ENCODE measurements around the gene PLPP4. TPM values are rescaled to one million over a fixed set of nuclear protein-coding genes. Genes with fewer than 3 reads are reported as not detected.

PLPP4 gene
- total and polyA plus RNA-seq, 10 donors = not detected

DNA sequence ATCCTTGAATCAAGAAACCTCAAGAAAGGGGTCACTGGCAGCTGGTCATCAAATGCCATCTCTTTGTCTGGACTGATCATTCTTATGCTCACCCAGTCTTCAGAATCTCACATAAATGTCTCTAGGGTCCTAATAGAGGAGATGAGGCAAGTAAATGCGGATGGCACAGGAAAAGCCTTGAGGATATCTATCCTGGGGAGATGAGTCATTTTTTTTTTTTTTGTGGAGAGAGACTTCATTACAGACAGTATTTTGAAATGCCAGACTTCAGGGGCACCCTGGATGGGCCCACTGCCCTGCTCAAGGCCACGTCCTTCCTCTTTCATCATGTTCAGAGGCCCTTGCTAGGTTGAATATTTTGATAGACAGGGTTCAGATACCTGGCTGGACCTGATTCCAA lies 19.5 kb upstream of the PLPP4 start:
- DNase-seq = no peak
- no peak overlapping the region for H3K4me3 ChIP-seq
- no peaks in the 10 kb centered on the region for H3K4me1 ChIP-seq
- peaks cover 0 to 17% (median 0%) of the 10 kb centered on the region in 7 donors for H3K27me3 ChIP-seq (replicated peaks in 1 of 7)
- no peak overlapping the region for H3K27ac ChIP-seq
- WGBS, 5 donors = 28 to 76% (median 63%) methylated on average over 2 of the region's 2 CpGs
- no peaks in the 10 kb centered on the region for H3K36me3 ChIP-seq
- H3K9me3 ChIP-seq = no peaks in the 10 kb centered on the region
- TF ChIP-seq POLR2AphosphoS5 (IDR thresholded peaks at IDR 0.05) (no peak), POLR2A (IDR thresholded peaks at IDR 0.05) (no peak)
- TF ChIP-seq, protein P1, sequence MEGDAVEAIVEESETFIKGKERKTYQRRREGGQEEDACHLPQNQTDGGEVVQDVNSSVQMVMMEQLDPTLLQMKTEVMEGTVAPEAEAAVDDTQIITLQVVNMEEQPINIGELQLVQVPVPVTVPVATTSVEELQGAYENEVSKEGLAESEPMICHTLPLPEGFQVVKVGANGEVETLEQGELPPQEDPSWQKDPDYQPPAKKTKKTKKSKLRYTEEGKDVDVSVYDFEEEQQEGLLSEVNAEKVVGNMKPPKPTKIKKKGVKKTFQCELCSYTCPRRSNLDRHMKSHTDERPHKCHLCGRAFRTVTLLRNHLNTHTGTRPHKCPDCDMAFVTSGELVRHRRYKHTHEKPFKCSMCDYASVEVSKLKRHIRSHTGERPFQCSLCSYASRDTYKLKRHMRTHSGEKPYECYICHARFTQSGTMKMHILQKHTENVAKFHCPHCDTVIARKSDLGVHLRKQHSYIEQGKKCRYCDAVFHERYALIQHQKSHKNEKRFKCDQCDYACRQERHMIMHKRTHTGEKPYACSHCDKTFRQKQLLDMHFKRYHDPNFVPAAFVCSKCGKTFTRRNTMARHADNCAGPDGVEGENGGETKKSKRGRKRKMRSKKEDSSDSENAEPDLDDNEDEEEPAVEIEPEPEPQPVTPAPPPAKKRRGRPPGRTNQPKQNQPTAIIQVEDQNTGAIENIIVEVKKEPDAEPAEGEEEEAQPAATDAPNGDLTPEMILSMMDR (IDR thresholded peaks at IDR 0.05 in 8 of 11, conservative IDR thresholded peaks at IDR 0.05 in 3 of 11) = no peak
- intact Hi-C loops (cut with DNase I; ENCODE audit: low total_unique reads) = no loop called here

DNA sequence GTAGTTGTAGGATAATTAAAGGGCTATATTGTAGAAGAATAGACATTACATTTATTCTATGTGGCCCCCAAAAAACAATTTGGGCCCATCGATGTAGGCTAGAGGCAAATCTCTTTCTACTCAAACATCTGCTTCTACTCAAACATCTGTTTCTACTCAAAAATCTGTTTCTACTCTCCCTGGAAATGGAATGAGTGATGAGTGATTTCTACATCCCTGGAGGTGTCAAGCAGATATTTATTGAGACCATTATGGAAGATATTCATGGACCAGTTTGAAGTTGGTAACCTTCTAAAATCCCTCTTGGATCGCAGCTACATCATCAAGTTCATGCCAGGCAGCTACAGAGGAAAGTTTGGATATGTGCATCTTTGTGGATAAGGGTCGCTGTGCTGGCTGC lies 5.1 kb upstream of the PLPP4 start:
- Histone ChIP-seq H3K4me1 (peaks cover 0 to 8% (median 2%) of the 10 kb centered on the region in 6 donors), H3K9me3 (no peaks in the 10 kb centered on the region), H3K27me3 (replicated peaks in 1 of 7) (peaks cover 0 to 36% (median 9%) of the 10 kb centered on the region in 7 donors), H3K36me3 (no peaks in the 10 kb centered on the region), H3K27ac (no peak overlapping the region), H3K4me3 (no peak overlapping the region)
- 67 to 86% (median 83%) methylated on average over 3 of the region's 3 CpGs for WGBS, 5 donors
- intact Hi-C loops (cut with DNase I; ENCODE audit: low total_unique reads) = no loop called here
- DNase-seq = no peak
- TF ChIP-seq, protein P1 (IDR thresholded peaks at IDR 0.05 in 8 of 11, conservative IDR thresholded peaks at IDR 0.05 in 3 of 11) = no peak
- TF ChIP-seq POLR2A (IDR thresholded peaks at IDR 0.05) (no peak), POLR2AphosphoS5 (IDR thresholded peaks at IDR 0.05) (no peak)

DNA sequence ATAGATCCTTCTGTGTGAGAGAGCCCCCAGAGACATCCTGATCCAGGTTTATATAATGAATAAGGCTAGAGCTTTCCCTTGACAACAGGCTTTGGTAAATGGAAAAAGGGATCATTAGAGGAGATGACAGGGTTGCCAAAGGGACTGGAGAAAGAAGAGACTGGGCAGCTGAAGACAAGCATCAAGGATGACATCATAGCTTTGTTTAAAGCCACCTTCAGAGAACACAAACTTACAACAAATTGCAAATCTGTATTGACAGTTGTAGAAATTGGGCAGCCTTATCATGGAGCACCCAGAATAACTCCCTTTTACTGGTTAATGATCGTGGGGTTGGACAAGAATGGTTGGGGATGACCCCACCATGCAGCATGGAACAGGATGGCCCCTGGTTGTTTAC lies 3.7 kb upstream of the PLPP4 start:
- Histone ChIP-seq H3K9me3 (no peaks in the 10 kb centered on the region), H3K4me3 (no peak overlapping the region), H3K27me3 (replicated peaks in 1 of 7) (peaks cover 0 to 50% (median 22%) of the 10 kb centered on the region in 7 donors), H3K27ac (no peak overlapping the region), H3K4me1 (peaks cover 0 to 18% (median 8%) of the 10 kb centered on the region in 6 donors), H3K36me3 (no peaks in the 10 kb centered on the region)
- intact Hi-C loops (cut with DNase I; ENCODE audit: low total_unique reads) = no loop called here
- no peak for DNase-seq
- 58 to 78% (median 70%) methylated on average over 1 of the region's 1 CpG for WGBS, 5 donors
- TF ChIP-seq, protein P1 (IDR thresholded peaks at IDR 0.05 in 8 of 11, conservative IDR thresholded peaks at IDR 0.05 in 3 of 11) = no peak
- TF ChIP-seq POLR2AphosphoS5 (IDR thresholded peaks at IDR 0.05) (no peak), POLR2A (IDR thresholded peaks at IDR 0.05) (no peak)

DNA sequence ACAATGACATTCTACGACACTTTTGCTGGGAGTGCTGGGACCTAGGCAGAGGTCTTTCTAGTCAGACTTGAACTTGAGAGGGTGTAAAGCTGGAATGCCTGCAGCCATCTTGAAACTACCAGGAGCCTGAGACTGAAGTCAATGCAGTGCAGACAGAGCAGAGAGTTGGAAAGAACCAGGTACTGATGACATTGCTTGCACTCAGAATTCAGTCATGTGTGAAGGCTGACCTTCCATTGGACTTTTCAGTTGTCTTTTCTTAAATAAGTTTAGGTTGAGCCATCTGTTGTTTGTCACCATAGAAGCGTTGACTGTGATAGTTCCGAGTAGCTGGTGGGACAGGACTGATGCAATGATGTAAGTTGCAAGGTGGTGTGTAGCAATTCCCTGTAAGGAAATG lies 3.1 kb upstream of the PLPP4 start:
- no peak for TF ChIP-seq POLR2A (IDR thresholded peaks at IDR 0.05)
- TF ChIP-seq POLR2AphosphoS5 (IDR thresholded peaks at IDR 0.05) = no peak
- TF ChIP-seq, protein P1 (IDR thresholded peaks at IDR 0.05 in 8 of 11, conservative IDR thresholded peaks at IDR 0.05 in 3 of 11) = no peak
- peaks cover 0 to 55% (median 26%) of the 10 kb centered on the region in 7 donors for H3K27me3 ChIP-seq (replicated peaks in 1 of 7)
- H3K36me3 ChIP-seq = no peaks in the 10 kb centered on the region
- H3K9me3 ChIP-seq = no peaks in the 10 kb centered on the region
- no peak overlapping the region for H3K27ac ChIP-seq
- H3K4me1 ChIP-seq = peaks cover 0 to 18% (median 8%) of the 10 kb centered on the region in 6 donors
- intact Hi-C loops (cut with DNase I; ENCODE audit: low total_unique reads) = no loop called here
- WGBS, 5 donors = 68 to 81% (median 78%) methylated on average over 3 of the region's 3 CpGs
- no peak overlapping the region for H3K4me3 ChIP-seq
- DNase-seq = no peak
